GM23338 (cell line): ENCODE data around the gene RYR1. TPM values are rescaled to one million over a fixed set of nuclear protein-coding genes. Genes with fewer than 3 reads are reported as not detected.

Experiments used
- ATAC-seq: fragments of 200-7000 bp; cut with Tn5 transposase; 3 replicates; pipeline ENCODE4 v1.9.1; 2020
- DNase-seq: peaks from one replicate; pipeline ENCODE4 v3.0.0-alpha.2; 2015; ENCODE audit warnings: low spot score
- H2AFZ ChIP-seq: fragments of 200-600 bp; sonication (generic); 2 replicates; pipeline ENCODE4 v1.8.0; 2016; ENCODE audit warnings: antibody characterized with exemption, mild to moderate bottlenecking, moderate library complexity
- H3F3A ChIP-seq: fragments of 200-600 bp; sonication (generic); replicated peaks from 2 replicates; pipeline ENCODE4 v1.8.0; 2017; ENCODE audit warnings: antibody characterized with exemption, mixed run types, low read depth
- H3K27ac ChIP-seq: fragments of 200-600 bp; sonication (generic); 2 replicates; pipeline ENCODE4 v1.6.1; 2016; ENCODE audit warnings: low read depth
- H3K27me3 ChIP-seq: fragments of 200-600 bp; sonication (generic); 2 replicates; pipeline ENCODE4 v1.8.0; 2016; ENCODE audit warnings: mild to moderate bottlenecking, mixed run types, moderate library complexity; ENCODE audit not compliant: insufficient read depth
- H3K36me3 ChIP-seq: fragments of 200-600 bp; sonication (generic); 2 replicates; pipeline ENCODE4 v1.8.0; 2016; ENCODE audit warnings: mild to moderate bottlenecking; ENCODE audit not compliant: insufficient read depth
- H3K4me1 ChIP-seq: fragments of 200-600 bp; sonication (generic); 2 replicates; pipeline ENCODE4 v1.8.0; 2016; ENCODE audit warnings: mild to moderate bottlenecking, moderate library complexity; ENCODE audit not compliant: insufficient read depth
- H3K4me2 ChIP-seq: fragments of 200-600 bp; sonication (generic); 2 replicates; pipeline ENCODE4 v1.7.1; 2017; ENCODE audit warnings: mixed run types
- H3K4me3 ChIP-seq: fragments of 200-600 bp; sonication (generic); 2 replicates; pipeline ENCODE4 v1.6.1; 2016; ENCODE audit warnings: mixed run types
- H3K79me2 ChIP-seq: fragments of 200-600 bp; sonication (generic); replicated peaks from 2 replicates; pipeline ENCODE4 v1.8.0; 2017; ENCODE audit warnings: mild to moderate bottlenecking; ENCODE audit not compliant: insufficient read depth
- H3K9me2 ChIP-seq: fragments of 200-600 bp; sonication (generic); 2 replicates; pipeline ENCODE4 v1.8.0; 2017; ENCODE audit not compliant: insufficient read depth
- H4K20me1 ChIP-seq: fragments of 200-600 bp; sonication (generic); replicated peaks from 2 replicates; pipeline ENCODE4 v1.8.0; 2017; ENCODE audit warnings: mild to moderate bottlenecking; ENCODE audit not compliant: insufficient read depth
- H3K27ac Mint-ChIP-seq: 2 replicates; pipeline ENCODE4 v1.8.0; 2020; ENCODE audit warnings: inconsistent platforms, mild to moderate bottlenecking, moderate library complexity, mixed read lengths
- H3K27me3 Mint-ChIP-seq: 3 replicates; pipeline ENCODE4 v1.8.0; 2022; ENCODE audit warnings: low read depth, mild to moderate bottlenecking, moderate library complexity, mixed read lengths, inconsistent platforms; ENCODE audit not compliant: insufficient read depth, poor library complexity
- H3K36me3 Mint-ChIP-seq: 3 replicates; pipeline ENCODE4 v1.8.0; 2021; ENCODE audit warnings: low read depth, mild to moderate bottlenecking, inconsistent platforms, moderate library complexity, mixed read lengths
- H3K4me1 Mint-ChIP-seq: 3 replicates; pipeline ENCODE4 v1.8.0; 2020; ENCODE audit warnings: mild to moderate bottlenecking, inconsistent platforms, mixed read lengths
- H3K4me3 Mint-ChIP-seq: 3 replicates; pipeline ENCODE4 v1.8.0; 2021; ENCODE audit warnings: moderate library complexity, mild to moderate bottlenecking, inconsistent platforms, mixed read lengths
- H3K9me3 Mint-ChIP-seq: 3 replicates; pipeline ENCODE4 v1.8.0; 2020; ENCODE audit warnings: moderate library complexity, mild to moderate bottlenecking, inconsistent platforms, mixed read lengths
- CREB1 ChIP-seq: fragments of 250-450 bp; sonication (Bioruptor Pico); IDR thresholded peaks from 2 replicates; pipeline ENCODE4 v1.5.0; 2020; ENCODE audit warnings: low read depth, mild to moderate bottlenecking, moderate library complexity
- EZH2 ChIP-seq: fragments of 200-600 bp; sonication (generic); IDR thresholded peaks from one replicate; pipeline ENCODE4 v1.8.0; 2017; ENCODE audit warnings: antibody characterized with exemption, mild to moderate bottlenecking, low read depth; ENCODE audit not compliant: unreplicated experiment
- EZH2phosphoT487 ChIP-seq: fragments of 200-600 bp; sonication (generic); IDR thresholded peaks from one replicate; pipeline ENCODE4 v1.8.1; 2018; ENCODE audit warnings: antibody characterized with exemption; ENCODE audit not compliant: unreplicated experiment
- NANOG ChIP-seq: IDR thresholded peaks from 2 replicates; pipeline ENCODE4 v1.6.1; 2016; ENCODE audit warnings: antibody characterized with exemption, borderline replicate concordance
- POLR2AphosphoS5 ChIP-seq: IDR thresholded peaks from 2 replicates; pipeline ENCODE4 v1.6.1; 2016; ENCODE audit warnings: antibody characterized with exemption, low read depth
- STAT1 ChIP-seq: IDR thresholded peaks from one replicate; pipeline ENCODE4 v1.6.1; 2016; ENCODE audit warnings: antibody characterized with exemption; ENCODE audit not compliant: unreplicated experiment
- ZNF331 ChIP-seq: fragments of 250-450 bp; sonication (Bioruptor Pico); IDR thresholded peaks from 2 replicates; pipeline ENCODE4 v1.5.0; 2020; ENCODE audit warnings: low read depth, mild to moderate bottlenecking, moderate library complexity
- polyA plus RNA-seq: library from polyadenylated mRNA; unstranded; fragments of >200 nt; fragmentation: Nextera tagmentation; extraction: Ambion mirVana; gene quantifications from 2 replicates; pipeline ENCODE4 v1.2.1, GENCODE V29; 2016
- total RNA-seq: library from RNA; depleted of rRNA; stranded (reverse); fragments of >200 nt; shearing (Covaris generic); gene quantifications from 2 replicates; pipeline ENCODE4 v1.2.3, GENCODE V29; 2014
- TF ChIP-seq, protein P1 (sequence below): IDR thresholded peaks from one replicate; pipeline ENCODE4 v1.6.1; 2018; ENCODE audit warnings: antibody characterized with exemption; ENCODE audit not compliant: unreplicated experiment
- TF ChIP-seq, protein P2 (sequence below): fragments of 250-450 bp; sonication (Bioruptor Pico); IDR thresholded peaks from 2 replicates; pipeline ENCODE4 v1.5.0; 2020; ENCODE audit warnings: mild to moderate bottlenecking, moderate library complexity

The RYR1 gene
- total and polyA plus RNA-seq, 2 experiments from 2014 or later, result 4.0 to 26.7 TPM

DNA sequence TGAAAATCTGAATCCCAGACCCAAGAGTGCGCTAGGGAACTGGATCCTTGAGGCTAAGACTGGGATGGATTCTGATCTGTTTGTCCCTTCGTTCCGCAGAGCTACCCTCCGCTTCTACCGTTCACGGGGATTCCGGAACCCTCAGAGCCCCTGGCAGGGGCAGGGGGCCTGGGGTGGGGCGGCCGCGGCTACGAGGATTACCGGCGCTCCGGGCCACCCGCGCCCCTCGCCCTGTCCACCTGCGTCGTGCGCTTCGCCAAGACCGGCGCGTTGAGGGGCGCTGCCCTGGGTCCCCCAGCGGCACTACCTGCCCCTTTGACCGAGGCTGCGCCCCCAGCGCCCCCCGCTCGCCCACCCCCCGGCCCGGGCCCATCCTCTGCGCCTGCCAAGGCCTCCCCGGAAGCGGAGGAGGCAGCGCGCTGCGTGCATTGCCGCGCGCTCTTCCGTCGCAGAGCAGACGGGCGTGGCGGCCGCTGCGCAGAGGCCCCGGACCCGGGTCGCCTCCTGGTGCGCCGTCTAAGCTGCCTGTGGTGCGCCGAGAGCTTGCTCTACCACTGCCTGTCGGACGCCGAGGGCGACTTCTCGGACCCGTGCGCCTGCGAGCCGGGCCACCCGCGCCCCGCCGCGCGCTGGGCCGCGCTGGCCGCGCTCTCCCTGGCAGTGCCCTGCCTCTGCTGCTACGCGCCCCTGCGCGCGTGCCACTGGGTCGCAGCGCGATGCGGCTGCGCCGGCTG, 37.9 kb upstream of the RYR1 start:
- H3K27ac Mint-ChIP-seq, result no peak overlapping the region
- Histone ChIP-seq H2AFZ (peak overlapping the region; percentile 87; the same call in 1 of the 2 replicates), H3K27ac (no peak overlapping the region), H3F3A (peaks cover 17% of the 10 kb centered on the region; the same call in 1 of the 2 replicates), H3K36me3 (peaks cover 3% of the 10 kb centered on the region; the same call in 1 of the 2 replicates), H3K79me2 (peaks cover 10% of the 10 kb centered on the region), H3K27me3 (peaks cover 60% of the 10 kb centered on the region), H3K4me1 (peaks cover 11% of the 10 kb centered on the region), H3K9me2 (peaks cover 6% of the 10 kb centered on the region; the same call in 1 of the 2 replicates), H3K4me2 (peak overlapping the region; percentile 93), H3K4me3 (peak overlapping the region; percentile 58), H4K20me1 (peaks cover 3% of the 10 kb centered on the region; the same call in 1 of the 2 replicates)
- peaks cover 44% of the 10 kb centered on the region for H3K4me1 Mint-ChIP-seq
- peaks cover 65% of the 10 kb centered on the region for H3K27me3 Mint-ChIP-seq
- H3K36me3 Mint-ChIP-seq, result peaks cover 42% of the 10 kb centered on the region
- peak overlapping the region; percentile 63 for H3K4me3 Mint-ChIP-seq
- peak; percentile 30 for ATAC-seq
- DNase-seq, result peak; percentile 40
- H3K9me3 Mint-ChIP-seq, result peaks cover 4% of the 10 kb centered on the region; the same call in 2 of the 3 replicates
- TF ChIP-seq POLR2AphosphoS5 (no peak), NANOG (no peak), EZH2 (peak; percentile 25), CREB1 (CRISPR knock-in tag) (no peak)

DNA sequence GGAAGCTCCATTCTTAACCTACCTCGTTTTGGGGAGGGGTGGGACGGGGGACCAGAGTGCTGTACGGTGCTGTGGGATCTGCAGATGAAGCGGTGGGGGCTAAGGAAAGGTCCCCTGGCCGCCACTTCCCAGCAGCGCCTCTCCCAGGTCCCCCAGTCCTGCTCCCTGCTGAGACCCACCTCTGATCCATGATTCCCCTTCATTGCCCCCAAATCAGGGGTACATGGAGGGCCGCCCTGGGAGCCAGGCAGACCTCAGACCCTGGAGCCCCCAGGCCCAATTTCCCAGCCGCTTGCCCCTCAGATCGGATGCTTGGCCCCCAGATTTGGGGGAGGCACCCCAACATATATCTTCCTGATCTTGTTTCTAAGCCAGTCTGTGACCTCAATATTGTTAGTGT, 34.4 kb upstream of the RYR1 start:
- Histone ChIP-seq H3K4me2 (no peak overlapping the region), H3K27ac (no peak overlapping the region), H3K4me1 (peaks cover 5% of the 10 kb centered on the region), H3K4me3 (no peak overlapping the region), H3K36me3 (no peaks in the 10 kb centered on the region), H3F3A (peaks cover 11% of the 10 kb centered on the region; the same call in 1 of the 2 replicates), H3K79me2 (no peaks in the 10 kb centered on the region), H3K27me3 (peaks cover 79% of the 10 kb centered on the region), H3K9me2 (peaks cover 6% of the 10 kb centered on the region; the same call in 1 of the 2 replicates), H2AFZ (no peak overlapping the region), H4K20me1 (no peaks in the 10 kb centered on the region; the same call in 1 of the 2 replicates)
- no peak overlapping the region for H3K27ac Mint-ChIP-seq
- no peak for DNase-seq
- TF ChIP-seq, protein P1, sequence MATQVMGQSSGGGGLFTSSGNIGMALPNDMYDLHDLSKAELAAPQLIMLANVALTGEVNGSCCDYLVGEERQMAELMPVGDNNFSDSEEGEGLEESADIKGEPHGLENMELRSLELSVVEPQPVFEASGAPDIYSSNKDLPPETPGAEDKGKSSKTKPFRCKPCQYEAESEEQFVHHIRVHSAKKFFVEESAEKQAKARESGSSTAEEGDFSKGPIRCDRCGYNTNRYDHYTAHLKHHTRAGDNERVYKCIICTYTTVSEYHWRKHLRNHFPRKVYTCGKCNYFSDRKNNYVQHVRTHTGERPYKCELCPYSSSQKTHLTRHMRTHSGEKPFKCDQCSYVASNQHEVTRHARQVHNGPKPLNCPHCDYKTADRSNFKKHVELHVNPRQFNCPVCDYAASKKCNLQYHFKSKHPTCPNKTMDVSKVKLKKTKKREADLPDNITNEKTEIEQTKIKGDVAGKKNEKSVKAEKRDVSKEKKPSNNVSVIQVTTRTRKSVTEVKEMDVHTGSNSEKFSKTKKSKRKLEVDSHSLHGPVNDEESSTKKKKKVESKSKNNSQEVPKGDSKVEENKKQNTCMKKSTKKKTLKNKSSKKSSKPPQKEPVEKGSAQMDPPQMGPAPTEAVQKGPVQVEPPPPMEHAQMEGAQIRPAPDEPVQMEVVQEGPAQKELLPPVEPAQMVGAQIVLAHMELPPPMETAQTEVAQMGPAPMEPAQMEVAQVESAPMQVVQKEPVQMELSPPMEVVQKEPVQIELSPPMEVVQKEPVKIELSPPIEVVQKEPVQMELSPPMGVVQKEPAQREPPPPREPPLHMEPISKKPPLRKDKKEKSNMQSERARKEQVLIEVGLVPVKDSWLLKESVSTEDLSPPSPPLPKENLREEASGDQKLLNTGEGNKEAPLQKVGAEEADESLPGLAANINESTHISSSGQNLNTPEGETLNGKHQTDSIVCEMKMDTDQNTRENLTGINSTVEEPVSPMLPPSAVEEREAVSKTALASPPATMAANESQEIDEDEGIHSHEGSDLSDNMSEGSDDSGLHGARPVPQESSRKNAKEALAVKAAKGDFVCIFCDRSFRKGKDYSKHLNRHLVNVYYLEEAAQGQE, result no peak
- no peak for TF ChIP-seq ZNF331 (CRISPR knock-in tag)
- no peak for TF ChIP-seq EZH2
- TF ChIP-seq, protein P2, sequence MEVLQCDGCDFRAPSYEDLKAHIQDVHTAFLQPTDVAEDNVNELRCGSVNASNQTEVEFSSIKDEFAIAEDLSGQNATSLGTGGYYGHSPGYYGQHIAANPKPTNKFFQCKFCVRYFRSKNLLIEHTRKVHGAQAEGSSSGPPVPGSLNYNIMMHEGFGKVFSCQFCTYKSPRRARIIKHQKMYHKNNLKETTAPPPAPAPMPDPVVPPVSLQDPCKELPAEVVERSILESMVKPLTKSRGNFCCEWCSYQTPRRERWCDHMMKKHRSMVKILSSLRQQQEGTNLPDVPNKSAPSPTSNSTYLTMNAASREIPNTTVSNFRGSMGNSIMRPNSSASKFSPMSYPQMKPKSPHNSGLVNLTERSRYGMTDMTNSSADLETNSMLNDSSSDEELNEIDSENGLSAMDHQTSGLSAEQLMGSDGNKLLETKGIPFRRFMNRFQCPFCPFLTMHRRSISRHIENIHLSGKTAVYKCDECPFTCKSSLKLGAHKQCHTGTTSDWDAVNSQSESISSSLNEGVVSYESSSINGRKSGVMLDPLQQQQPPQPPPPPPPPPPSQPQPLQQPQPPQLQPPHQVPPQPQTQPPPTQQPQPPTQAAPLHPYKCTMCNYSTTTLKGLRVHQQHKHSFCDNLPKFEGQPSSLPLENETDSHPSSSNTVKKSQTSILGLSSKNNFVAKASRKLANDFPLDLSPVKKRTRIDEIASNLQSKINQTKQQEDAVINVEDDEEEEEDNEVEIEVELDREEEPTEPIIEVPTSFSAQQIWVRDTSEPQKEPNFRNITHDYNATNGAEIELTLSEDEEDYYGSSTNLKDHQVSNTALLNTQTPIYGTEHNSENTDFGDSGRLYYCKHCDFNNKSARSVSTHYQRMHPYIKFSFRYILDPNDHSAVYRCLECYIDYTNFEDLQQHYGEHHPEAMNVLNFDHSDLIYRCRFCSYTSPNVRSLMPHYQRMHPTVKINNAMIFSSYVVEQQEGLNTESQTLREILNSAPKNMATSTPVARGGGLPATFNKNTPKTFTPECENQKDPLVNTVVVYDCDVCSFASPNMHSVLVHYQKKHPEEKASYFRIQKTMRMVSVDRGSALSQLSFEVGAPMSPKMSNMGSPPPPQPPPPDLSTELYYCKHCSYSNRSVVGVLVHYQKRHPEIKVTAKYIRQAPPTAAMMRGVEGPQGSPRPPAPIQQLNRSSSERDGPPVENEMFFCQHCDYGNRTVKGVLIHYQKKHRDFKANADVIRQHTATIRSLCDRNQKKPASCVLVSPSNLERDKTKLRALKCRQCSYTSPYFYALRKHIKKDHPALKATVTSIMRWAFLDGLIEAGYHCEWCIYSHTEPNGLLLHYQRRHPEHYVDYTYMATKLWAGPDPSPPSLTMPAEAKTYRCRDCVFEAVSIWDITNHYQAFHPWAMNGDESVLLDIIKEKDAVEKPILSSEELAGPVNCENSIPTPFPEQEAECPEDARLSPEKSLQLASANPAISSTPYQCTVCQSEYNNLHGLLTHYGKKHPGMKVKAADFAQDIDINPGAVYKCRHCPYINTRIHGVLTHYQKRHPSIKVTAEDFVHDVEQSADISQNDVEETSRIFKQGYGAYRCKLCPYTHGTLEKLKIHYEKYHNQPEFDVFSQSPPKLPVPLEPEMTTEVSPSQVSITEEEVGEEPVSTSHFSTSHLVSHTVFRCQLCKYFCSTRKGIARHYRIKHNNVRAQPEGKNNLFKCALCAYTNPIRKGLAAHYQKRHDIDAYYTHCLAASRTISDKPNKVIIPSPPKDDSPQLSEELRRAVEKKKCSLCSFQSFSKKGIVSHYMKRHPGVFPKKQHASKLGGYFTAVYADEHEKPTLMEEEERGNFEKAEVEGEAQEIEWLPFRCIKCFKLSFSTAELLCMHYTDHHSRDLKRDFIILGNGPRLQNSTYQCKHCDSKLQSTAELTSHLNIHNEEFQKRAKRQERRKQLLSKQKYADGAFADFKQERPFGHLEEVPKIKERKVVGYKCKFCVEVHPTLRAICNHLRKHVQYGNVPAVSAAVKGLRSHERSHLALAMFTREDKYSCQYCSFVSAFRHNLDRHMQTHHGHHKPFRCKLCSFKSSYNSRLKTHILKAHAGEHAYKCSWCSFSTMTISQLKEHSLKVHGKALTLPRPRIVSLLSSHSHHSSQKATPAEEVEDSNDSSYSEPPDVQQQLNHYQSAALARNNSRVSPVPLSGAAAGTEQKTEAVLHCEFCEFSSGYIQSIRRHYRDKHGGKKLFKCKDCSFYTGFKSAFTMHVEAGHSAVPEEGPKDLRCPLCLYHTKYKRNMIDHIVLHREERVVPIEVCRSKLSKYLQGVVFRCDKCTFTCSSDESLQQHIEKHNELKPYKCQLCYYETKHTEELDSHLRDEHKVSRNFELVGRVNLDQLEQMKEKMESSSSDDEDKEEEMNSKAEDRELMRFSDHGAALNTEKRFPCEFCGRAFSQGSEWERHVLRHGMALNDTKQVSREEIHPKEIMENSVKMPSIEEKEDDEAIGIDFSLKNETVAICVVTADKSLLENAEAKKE (CRISPR knock-in tag), result no peak
- no peak for TF ChIP-seq EZH2phosphoT487
- TF ChIP-seq STAT1, result no peak
- no peak overlapping the region for H3K4me3 Mint-ChIP-seq
- peaks cover 63% of the 10 kb centered on the region for H3K27me3 Mint-ChIP-seq
- H3K4me1 Mint-ChIP-seq, result peaks cover 14% of the 10 kb centered on the region
- H3K36me3 Mint-ChIP-seq, result peaks cover 12% of the 10 kb centered on the region
- ATAC-seq, result no peak
- peaks cover 4% of the 10 kb centered on the region; the same call in 2 of the 3 replicates for H3K9me3 Mint-ChIP-seq
